B cell (primary cell): Measurements from ENCODE around the gene C8A. TPM values are rescaled to one million over a fixed set of nuclear protein-coding genes. Genes with fewer than 3 reads are reported as not detected.

Experiments
- ATAC-seq: fragments of 200-7000 bp; cut with Tn5 transposase; one replicate; pipeline ENCODE4 v1.10.0; 2021; ENCODE audit warnings: low read depth, mild to moderate bottlenecking, moderate number of reproducible peaks, moderate library complexity
- CTCF ChIA-PET: fragments of 350-600 bp; sonication (Branson Sonifier 250); formaldehyde crosslinking; loops from one replicate; lab custom pipeline; 2021; ENCODE audit warnings: antibody characterized with exemption, inconsistent platforms; lab: Charles Lee
- POLR2A ChIA-PET: fragments of 350-600 bp; sonication (Branson Sonifier 250); formaldehyde crosslinking; loops from one replicate; lab custom pipeline; 2021; ENCODE audit warnings: antibody characterized with exemption; lab: Charles Lee
- DNase-seq: peaks from one replicate; pipeline ENCODE4 v3.0.0; 2013
- H2AFZ ChIP-seq: 2 replicates; pipeline ENCODE4 v1.6.1; 2012; ENCODE audit warnings: mild to moderate bottlenecking, low read depth, low read length; ENCODE audit not compliant: insufficient read depth, poor library complexity, severe bottlenecking
- H3K27ac ChIP-seq, 2 donors: 1 replicate in 1 of 2; 2 replicates in 1 of 2; pipeline ENCODE4 v1.5.1; 2012 to 2013; ENCODE audit warnings: low read length in 2 of 2, mild to moderate bottlenecking in 2 of 2, moderate library complexity in 1 of 2
- H3K27me3 ChIP-seq, 4 experiments: fragments of 200-600 bp in 1 of 4; sonication (generic) in 1 of 4; replicated peaks in 1 of 4; 1 replicate in 2 of 4; 2 replicates in 2 of 4; pipeline versions ENCODE4 v1.6.1 to v1.7.0; 2013 to 2016; ENCODE audit warnings: low read length in 3 of 4, mild to moderate bottlenecking in 2 of 4, mixed read lengths in 1 of 4, moderate library complexity in 1 of 4; ENCODE audit not compliant: insufficient read depth in 4 of 4, control insufficient read depth in 3 of 4; ENCODE audit errors: control extremely low read depth in 1 of 4
- H3K36me3 ChIP-seq, 2 experiments: replicated peaks in 1 of 2; 1 replicate in 1 of 2; 2 replicates in 1 of 2; pipeline versions ENCODE4 v1.6.1 to v1.7.1; 2013; ENCODE audit warnings: low read length in 1 of 2; ENCODE audit not compliant: insufficient read depth in 2 of 2, control insufficient read depth in 1 of 2; ENCODE audit errors: control extremely low read depth in 1 of 2, extremely low read depth in 1 of 2
- H3K4me1 ChIP-seq, 2 donors: fragments of 200-600 bp in 1 of 2; sonication (generic) in 1 of 2; 1 replicate in 1 of 2; 2 replicates in 1 of 2; pipeline versions ENCODE4 v1.5.1 to v1.6.1; 2013 to 2017; ENCODE audit warnings: low read length in 2 of 2; ENCODE audit not compliant: control insufficient read depth in 2 of 2, insufficient read depth in 2 of 2
- H3K4me2 ChIP-seq: replicated peaks from 2 replicates; pipeline ENCODE3; 2012; ENCODE audit warnings: mild to moderate bottlenecking, low read depth, low read length; ENCODE audit not compliant: poor library complexity, severe bottlenecking
- H3K4me3 ChIP-seq, 5 experiments: fragments of 200-600 bp in 1 of 5; sonication (generic) in 1 of 5; 1 replicate in 3 of 5; 2 replicates in 2 of 5; pipeline versions ENCODE4 v1.5.1 to v1.7.0; 2011 to 2016; ENCODE audit warnings: low read length in 4 of 5, mild to moderate bottlenecking in 4 of 5, low read depth in 2 of 5, control low read depth in 1 of 5, moderate library complexity in 1 of 5; ENCODE audit not compliant: insufficient read depth in 1 of 5; ENCODE audit errors: control extremely low read depth in 1 of 5, extremely low read depth in 1 of 5
- H3K79me2 ChIP-seq: fragments of 200-600 bp; sonication (generic); one replicate; pipeline ENCODE4 v1.6.0; 2016; ENCODE audit warnings: low read length; ENCODE audit not compliant: control insufficient read depth, insufficient read depth
- H3K9ac ChIP-seq: fragments of 200-600 bp; sonication (generic); 2 replicates; pipeline ENCODE4 v1.6.1; 2017; ENCODE audit warnings: mild to moderate bottlenecking, low read length, moderate library complexity
- H3K9me3 ChIP-seq, 3 donors: one replicate each; pipeline versions ENCODE4 v1.6.1 to v1.7.1; 2013; ENCODE audit warnings: low read length in 2 of 3; ENCODE audit not compliant: control insufficient read depth in 2 of 3, insufficient read depth in 1 of 3; ENCODE audit errors: control extremely low read depth in 1 of 3
- H4K20me1 ChIP-seq: 2 replicates; pipeline ENCODE4 v1.6.0; 2012; ENCODE audit warnings: mild to moderate bottlenecking, low read length; ENCODE audit not compliant: insufficient read depth, control insufficient read depth, poor library complexity, severe bottlenecking
- H3K27ac Mint-ChIP-seq: one replicate; pipeline ENCODE4 v1.8.0; 2021; ENCODE audit warnings: mixed read lengths
- H3K27me3 Mint-ChIP-seq: one replicate; pipeline ENCODE4 v1.8.0; 2021; ENCODE audit warnings: mixed read lengths
- H3K4me1 Mint-ChIP-seq: one replicate; pipeline ENCODE4 v1.8.0; 2021; ENCODE audit warnings: mixed read lengths
- H3K4me3 Mint-ChIP-seq: one replicate; pipeline ENCODE4 v1.8.0; 2021; ENCODE audit warnings: mixed read lengths
- H3K9me3 Mint-ChIP-seq: one replicate; pipeline ENCODE4 v1.8.0; 2022; ENCODE audit warnings: mixed read lengths; ENCODE audit not compliant: insufficient read depth
- EZH2 ChIP-seq: IDR thresholded peaks from 2 replicates; pipeline ENCODE4 v1.6.1; 2012; ENCODE audit warnings: borderline replicate concordance, low read depth, mild to moderate bottlenecking, moderate library complexity, low read length; ENCODE audit not compliant: insufficient read depth, poor library complexity, severe bottlenecking
- whole genome bisulfite sequencing: methylation state at CpG from one replicate; pipeline ENCODE4 v1.1.5; 2013; ENCODE audit warnings: missing lambda C conversion rate; ENCODE audit not compliant: insufficient coverage; 5-methylcytosine and 5-hydroxymethylcytosine counted together
- intact Hi-C: fragments of 100-400 bp; cut with micrococcal nuclease; formaldehyde crosslinking; loops from one replicate; pipeline ENCODE4 v1.10.0; 2022
- polyA plus RNA-seq: library from polyadenylated mRNA; depleted of rRNA; stranded (reverse); fragments of >200 nt; gene quantifications from 2 replicates; pipeline ENCODE4 v1.2.3, GENCODE V29; 2012
- total RNA-seq, 2 donors: library from RNA; stranded (reverse); fragments of 120-200 nt in 1 of 2; gene quantifications; 1 replicate in 1 of 2; 2 replicates in 1 of 2; pipeline versions ENCODE4 v1.2.3 to v1.2.4, GENCODE V29; 2013 to 2022
- TF ChIP-seq, protein P1 (sequence below): fragments of 200-600 bp; IDR thresholded peaks from one replicate; pipeline ENCODE4 v1.8.0; 2022; ENCODE audit warnings: antibody characterized with exemption, mild to moderate bottlenecking

The C8A gene
- total and polyA plus RNA-seq, 2 donors (not counting 1 experiment from before 2014, with no cell fraction given) = not detected

GRCh38 chr1:56965191-56965590, 110.6 kb downstream of the C8A start:
- Mint-ChIP-seq H3K27ac (no peak overlapping the region), H3K9me3 (no peaks in the 10 kb centered on the region), H3K27me3 (no peaks in the 10 kb centered on the region), H3K4me1 (no peaks in the 10 kb centered on the region), H3K4me3 (no peak overlapping the region)
- H4K20me1 ChIP-seq = no peaks in the 10 kb centered on the region
- H3K27ac ChIP-seq = no peak overlapping the region
- H3K79me2 ChIP-seq = no peaks in the 10 kb centered on the region
- H3K4me2 ChIP-seq = no peak overlapping the region
- TF ChIP-seq, protein P1, sequence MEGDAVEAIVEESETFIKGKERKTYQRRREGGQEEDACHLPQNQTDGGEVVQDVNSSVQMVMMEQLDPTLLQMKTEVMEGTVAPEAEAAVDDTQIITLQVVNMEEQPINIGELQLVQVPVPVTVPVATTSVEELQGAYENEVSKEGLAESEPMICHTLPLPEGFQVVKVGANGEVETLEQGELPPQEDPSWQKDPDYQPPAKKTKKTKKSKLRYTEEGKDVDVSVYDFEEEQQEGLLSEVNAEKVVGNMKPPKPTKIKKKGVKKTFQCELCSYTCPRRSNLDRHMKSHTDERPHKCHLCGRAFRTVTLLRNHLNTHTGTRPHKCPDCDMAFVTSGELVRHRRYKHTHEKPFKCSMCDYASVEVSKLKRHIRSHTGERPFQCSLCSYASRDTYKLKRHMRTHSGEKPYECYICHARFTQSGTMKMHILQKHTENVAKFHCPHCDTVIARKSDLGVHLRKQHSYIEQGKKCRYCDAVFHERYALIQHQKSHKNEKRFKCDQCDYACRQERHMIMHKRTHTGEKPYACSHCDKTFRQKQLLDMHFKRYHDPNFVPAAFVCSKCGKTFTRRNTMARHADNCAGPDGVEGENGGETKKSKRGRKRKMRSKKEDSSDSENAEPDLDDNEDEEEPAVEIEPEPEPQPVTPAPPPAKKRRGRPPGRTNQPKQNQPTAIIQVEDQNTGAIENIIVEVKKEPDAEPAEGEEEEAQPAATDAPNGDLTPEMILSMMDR = no peak
- TF ChIP-seq EZH2 = no peak
- WGBS = 100% methylated on average over 2 of the region's 3 CpGs
- peaks cover 0 to 3% (median 0%) of the 10 kb centered on the region in 4 experiments for H3K27me3 ChIP-seq
- H3K4me3 ChIP-seq = no peak overlapping the region
- POLR2A ChIA-PET = no interaction called here
- CTCF ChIA-PET = no interaction called here
- H3K9ac ChIP-seq = no peak overlapping the region
- H3K36me3 ChIP-seq = no peaks in the 10 kb centered on the region
- intact Hi-C loops = no loop called here
- no peak overlapping the region for H2AFZ ChIP-seq
- ATAC-seq (no peak), DNase-seq (no peak)
- H3K9me3 ChIP-seq = peaks cover 0 to 3% (median 0%) of the 10 kb centered on the region in 3 donors
- H3K4me1 ChIP-seq = no peaks in the 10 kb centered on the region

GRCh38 chr1:56965916-56966697, 111.5 kb downstream of the C8A start, which contains the start of gene C8B:
C8B (minus strand) TSS chr1:56966015; CDS start chr1:56965948, 67 bp downstream.
- POLR2A ChIA-PET = no interaction called here

More at GRCh38 chr1:56965916-56966697, 111.5 kb downstream of the C8A start, which contains the start of gene C8B:
- Histone ChIP-seq H2AFZ (no peak within 1 kb of the TSS), H4K20me1 (no peaks in the 10 kb centered on the region), H3K4me2 (no peak within 1 kb of the TSS), H3K36me3 (no peaks in the 10 kb centered on the region), H3K4me3 (no peak within 1 kb of the TSS), H3K4me1 (no peaks in the 10 kb centered on the region), H3K9ac (no peak within 1 kb of the TSS), H3K27ac (no peak within 1 kb of the TSS), H3K9me3 (peaks cover 0 to 3% (median 0%) of the 10 kb centered on the region in 3 donors), H3K79me2 (no peaks in the 10 kb centered on the region), H3K27me3 (peaks cover 0 to 3% (median 0%) of the 10 kb centered on the region in 4 experiments)
- H3K9me3 Mint-ChIP-seq = no peaks in the 10 kb centered on the region
- TF ChIP-seq, protein P1 = no peak
- TF ChIP-seq EZH2 = no peak
- H3K4me3 Mint-ChIP-seq = no peak within 1 kb of the TSS
- intact Hi-C loops = no loop called here
- DNase-seq (no peak), ATAC-seq (no peak)
- no peaks in the 10 kb centered on the region for H3K4me1 Mint-ChIP-seq
- H3K27ac Mint-ChIP-seq = no peak within 1 kb of the TSS
- no peaks in the 10 kb centered on the region for H3K27me3 Mint-ChIP-seq
- 67% methylated on average over 1 of the region's 3 CpGs for WGBS
- CTCF ChIA-PET = no interaction called here
